Middle frontal gyrus (tissue), 1 donor: Measurements from ENCODE around the gene TRIM72.
"Not testable (repeated sequence)": the region's sequence is repeated elsewhere in the genome, so short reads cannot be mapped to it uniquely, and the experiment has no call there.

Experiments
- DNase-seq: peaks from one replicate; pipeline ENCODE4 v3.0.0-alpha.2; 2015; ENCODE audit warnings: low spot score; ENCODE audit errors: extremely low spot score

The TRIM72 gene

GRCh38 chr16:31190818-31191444 is 23.0 kb upstream of the TRIM72 start:
- DNase-seq, result no peak

- DNase-seq, result no peak
These were observed 22.1 kb upstream of the TRIM72 start for GRCh38 chr16:31191697-31192428.

- DNase-seq, result no peak
These were observed 20.9 kb upstream of the TRIM72 start for GRCh38 chr16:31192856-31193642.

- DNase-seq, result no peak
These were observed 20.0 kb upstream of the TRIM72 start for GRCh38 chr16:31193874-31194273.

GRCh38 chr16:31194898-31195297 is 19.0 kb upstream of the TRIM72 start:
- no peak for DNase-seq

GRCh38 chr16:31195861-31196260 is 18.1 kb upstream of the TRIM72 start:
- not testable (repeated sequence) for DNase-seq

GRCh38 chr16:31196324-31197088 is 17.4 kb upstream of the TRIM72 start:
- DNase-seq, result no peak

- no peak for DNase-seq
These were observed 15.6 kb upstream of the TRIM72 start for GRCh38 chr16:31198207-31198882.

GRCh38 chr16:31199430-31200041 is 14.4 kb upstream of the TRIM72 start:
- no peak for DNase-seq

GRCh38 chr16:31200111-31200510 is 13.8 kb upstream of the TRIM72 start:
- not testable (repeated sequence) for DNase-seq

- no peak for DNase-seq
These were observed 12.9 kb upstream of the TRIM72 start for GRCh38 chr16:31200821-31201568.

GRCh38 chr16:31201582-31202413 is 12.1 kb upstream of the TRIM72 start:
- DNase-seq, result no peak

GRCh38 chr16:31202414-31203375 is 11.2 kb upstream of the TRIM72 start, which contains the start of gene PYCARD:
Gene PYCARD (minus strand): TSS chr16:31202760. CDS start chr16:31202690, 70 bp downstream.
- no peak for DNase-seq

GRCh38 chr16:31204871-31205666 is 8.8 kb upstream of the TRIM72 start:
- no peak for DNase-seq

GRCh38 chr16:31206776-31207175 is 7.1 kb upstream of the TRIM72 start:
- no peak for DNase-seq

- no peak for DNase-seq
These were observed 577 bp upstream of the TRIM72 start for GRCh38 chr16:31213342-31213741.
